Measurements from ENCODE around the gene GSTA1. TPM values are rescaled to one million over a fixed set of nuclear protein-coding genes. Genes with fewer than 3 reads are reported as not detected.
"Not testable (repeated sequence)": the region's sequence is repeated elsewhere in the genome, so short reads cannot be mapped to it uniquely, and the experiment has no call there.

Gene GSTA1
- total and polyA plus RNA-seq, 9 donors, result 4.7 to 1,921 (median 44.5) TPM

GRCh38 chr6:52808660-52809059 lies 5.0 kb upstream of the GSTA1 start:
- H3K9me3 ChIP-seq, result no peaks in the 10 kb centered on the region
- no peaks in the 10 kb centered on the region for H3K36me3 ChIP-seq

GRCh38 chr6:52802806-52803205 lies 810 bp downstream of the GSTA1 start:
- no peaks in the 10 kb centered on the region for H3K9me3 ChIP-seq
- intact Hi-C loops (cut with DNase I), result no loop called here
- TF ChIP-seq POLR2A (IDR thresholded peaks at IDR 0.05) (no peak), EP300 (IDR thresholded peaks at IDR 0.05) (no peak), CTCF (IDR thresholded peaks at IDR 0.05) (no peak)
- no peaks in the 10 kb centered on the region for H3K36me3 ChIP-seq
- no peak for DNase-seq
- 89 to 97% (median 90%) methylated on average over 1 of the region's 1 CpG for WGBS, 3 donors
- H3K4me1 ChIP-seq (ENCODE audit: insufficient read depth), result no peaks in the 10 kb centered on the region
- H3K27me3 ChIP-seq, result no peaks in the 10 kb centered on the region
- H3K27ac ChIP-seq, result no peak overlapping the region
- no peak overlapping the region for H3K4me3 ChIP-seq

More at GRCh38 chr6:52808660-52809059, 5.0 kb upstream of the GSTA1 start:
- intact Hi-C loops (cut with DNase I), result no loop called here
- TF ChIP-seq CTCF (IDR thresholded peaks at IDR 0.05) (no peak), EP300 (IDR thresholded peaks at IDR 0.05) (no peak), POLR2A (IDR thresholded peaks at IDR 0.05) (no peak)
- Histone ChIP-seq H3K27me3 (no peaks in the 10 kb centered on the region), H3K27ac (no peak overlapping the region), H3K4me1 (ENCODE audit: insufficient read depth) (no peaks in the 10 kb centered on the region), H3K4me3 (no peak overlapping the region)
- DNase-seq, result no peak
- 95 to 97% (median 97%) methylated on average over 5 of the region's 5 CpGs for WGBS, 3 donors

- TF ChIP-seq EP300 (IDR thresholded peaks at IDR 0.05), result no peak
- TF ChIP-seq CTCF (IDR thresholded peaks at IDR 0.05), result no peak
- TF ChIP-seq POLR2A (IDR thresholded peaks at IDR 0.05), result no peak
- 85 to 87% (median 86%) methylated on average over 2 of the region's 2 CpGs for WGBS, 3 donors
- no peaks in the 10 kb centered on the region for H3K27me3 ChIP-seq
- H3K27ac ChIP-seq, result no peak overlapping the region
- H3K36me3 ChIP-seq, result no peaks in the 10 kb centered on the region
- DNase-seq, result no peak
- no peaks in the 10 kb centered on the region for H3K9me3 ChIP-seq
- H3K4me3 ChIP-seq, result no peak overlapping the region
- intact Hi-C loops (cut with DNase I), result no loop called here
- no peaks in the 10 kb centered on the region for H3K4me1 ChIP-seq (ENCODE audit: insufficient read depth)
These were observed 2.3 kb downstream of the GSTA1 start for GRCh38 chr6:52801188-52801841.

GRCh38 chr6:52799272-52799671 lies 4.3 kb downstream of the GSTA1 start:
- DNase-seq; H3K9me3 ChIP-seq; intact Hi-C loops (cut with DNase I); H3K27me3 ChIP-seq; H3K4me3 ChIP-seq; H3K36me3 ChIP-seq; H3K4me1 ChIP-seq (ENCODE audit: insufficient read depth); H3K27ac ChIP-seq: not testable (repeated sequence)
- 72 to 78% (median 73%) methylated on average over 1 of the region's 1 CpG for WGBS, 3 donors

GRCh38 chr6:52794366-52794765 lies 9.2 kb downstream of the GSTA1 start:
- H3K4me1 ChIP-seq (ENCODE audit: insufficient read depth); H3K36me3 ChIP-seq; H3K27me3 ChIP-seq; DNase-seq; intact Hi-C loops (cut with DNase I); H3K27ac ChIP-seq; H3K9me3 ChIP-seq; H3K4me3 ChIP-seq: not testable (repeated sequence)
- 81 to 89% (median 85%) methylated on average over 2 of the region's 2 CpGs for WGBS, 3 donors
